Skeletal muscle cell (primary cell): ENCODE results near the gene TSHR.
"Not testable (repeated sequence)": the region's sequence is repeated elsewhere in the genome, so short reads cannot be mapped to it uniquely, and the experiment has no call there.

ENCODE experiments used
- DNase-seq: peaks from one replicate; pipeline ENCODE4 v3.0.0-alpha.2; 2010; ENCODE audit warnings: low read depth
- H3K4me3 ChIP-seq: 2 replicates; pipeline ENCODE4 v1.5.1; 2011; ENCODE audit warnings: low read depth, mild to moderate bottlenecking, control low read depth, low read length, moderate library complexity

The TSHR gene

DNA sequence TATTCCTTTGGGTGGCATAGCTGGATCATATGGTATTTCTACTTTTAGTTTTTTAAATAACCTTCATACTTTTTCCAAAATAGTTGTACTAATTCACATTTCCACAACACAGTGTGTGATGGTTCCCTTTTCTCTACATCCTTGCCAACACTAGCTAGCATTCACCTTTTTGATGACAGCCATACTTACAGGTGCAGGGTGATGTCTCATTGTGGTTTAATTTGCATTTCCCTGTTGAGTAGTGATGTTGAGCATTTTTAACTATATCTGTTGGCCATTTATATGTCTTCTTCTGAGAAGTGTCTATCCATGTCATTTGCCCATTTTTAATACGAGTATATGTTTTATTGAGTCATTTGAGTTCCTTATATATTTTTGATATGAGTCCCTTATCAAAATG lies 96.1 kb downstream of the TSHR start:
- no peak overlapping the region for H3K4me3 ChIP-seq
- DNase-seq: no peak

- not testable (repeated sequence) for H3K4me3 ChIP-seq, DNase-seq
Observed at GRCh38 chr14:81054057-81054456, 98.6 kb downstream of the TSHR start.

GRCh38 chr14:81055971-81056370 lies 100.5 kb downstream of the TSHR start:
- H3K4me3 ChIP-seq: no peak overlapping the region
- DNase-seq: no peak

DNA sequence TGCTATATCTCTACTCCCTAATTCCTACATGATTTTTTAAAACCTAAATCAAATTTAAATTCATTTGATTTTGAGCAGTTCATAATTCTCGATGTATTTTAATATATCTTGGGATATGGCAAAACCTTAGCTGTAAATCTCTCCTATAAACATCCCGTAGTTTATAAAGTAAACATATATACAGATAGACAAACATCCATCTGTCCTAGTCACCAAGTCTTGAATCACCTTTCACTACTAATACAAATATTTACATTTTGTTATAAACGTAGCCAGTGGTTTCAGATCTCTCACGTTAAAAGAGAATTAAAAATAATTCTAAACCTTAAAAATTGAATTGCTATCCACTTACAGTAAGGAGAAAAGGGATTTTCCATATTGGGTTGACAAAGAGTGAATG lies 107.0 kb downstream of the TSHR start:
- DNase-seq: no peak
- no peak overlapping the region for H3K4me3 ChIP-seq

GRCh38 chr14:81062816-81063215 lies 107.4 kb downstream of the TSHR start:
- H3K4me3 ChIP-seq: no peak overlapping the region
- no peak for DNase-seq

- no peak for DNase-seq
- H3K4me3 ChIP-seq: no peak overlapping the region
Observed at GRCh38 chr14:81066672-81067071, 111.3 kb downstream of the TSHR start.

GRCh38 chr14:81067156-81067555 lies 111.7 kb downstream of the TSHR start:
- H3K4me3 ChIP-seq: no peak overlapping the region
- DNase-seq: no peak

- H3K4me3 ChIP-seq: no peak overlapping the region
- no peak for DNase-seq
Observed at GRCh38 chr14:81068176-81068782, 112.9 kb downstream of the TSHR start.

DNA sequence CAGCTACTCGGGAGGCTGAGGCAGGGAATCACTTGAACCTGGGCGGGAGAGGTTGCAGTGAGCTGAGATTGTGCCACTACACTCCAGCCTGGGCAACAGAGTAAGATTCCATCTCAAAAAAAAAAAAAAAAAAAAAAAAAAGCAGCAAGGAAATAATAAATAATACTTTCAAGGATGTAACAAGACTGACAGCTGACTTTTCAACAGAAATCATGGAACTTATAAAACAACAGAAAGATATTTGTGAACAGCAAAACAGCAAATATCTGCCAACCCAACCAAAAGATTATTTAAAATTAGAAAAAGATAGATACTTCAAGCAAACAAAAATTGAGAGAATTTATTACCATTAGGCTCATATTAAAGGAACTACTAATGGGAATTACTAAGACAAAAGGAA lies 115.1 kb downstream of the TSHR start:
- no peak for DNase-seq
- H3K4me3 ChIP-seq: no peak overlapping the region

GRCh38 chr14:81085596-81085995 lies 130.2 kb downstream of the TSHR start:
- no peak for DNase-seq

GRCh38 chr14:81087230-81087629 lies 131.8 kb downstream of the TSHR start:
- H3K4me3 ChIP-seq: no peak overlapping the region
- no peak for DNase-seq

More at GRCh38 chr14:81085596-81085995, 130.2 kb downstream of the TSHR start:
- H3K4me3 ChIP-seq: no peak overlapping the region

GRCh38 chr14:81091139-81091538 lies 135.7 kb downstream of the TSHR start:
- DNase-seq: no peak

DNA sequence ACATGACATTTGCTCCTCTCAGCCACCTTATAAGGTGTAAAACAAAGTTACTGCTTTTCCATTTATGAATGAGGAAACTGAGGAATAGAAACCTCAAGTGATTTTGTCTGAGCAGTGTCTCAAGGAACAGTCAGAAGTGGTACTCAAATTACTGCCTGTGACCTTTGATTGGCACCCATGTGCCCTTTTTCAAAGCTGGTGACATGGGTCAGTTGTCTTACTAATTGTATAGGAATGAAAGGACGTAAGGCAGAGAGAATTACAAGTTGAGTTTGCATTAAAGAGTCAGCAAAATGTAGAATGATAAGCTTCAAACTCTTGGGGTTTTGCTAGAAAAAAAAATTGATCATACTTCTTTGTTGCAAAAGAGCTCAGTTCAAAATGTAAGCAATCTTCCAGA lies 136.2 kb downstream of the TSHR start:
- no peak for DNase-seq
- H3K4me3 ChIP-seq: no peak overlapping the region

More at GRCh38 chr14:81091139-81091538, 135.7 kb downstream of the TSHR start:
- H3K4me3 ChIP-seq: no peak overlapping the region

DNA sequence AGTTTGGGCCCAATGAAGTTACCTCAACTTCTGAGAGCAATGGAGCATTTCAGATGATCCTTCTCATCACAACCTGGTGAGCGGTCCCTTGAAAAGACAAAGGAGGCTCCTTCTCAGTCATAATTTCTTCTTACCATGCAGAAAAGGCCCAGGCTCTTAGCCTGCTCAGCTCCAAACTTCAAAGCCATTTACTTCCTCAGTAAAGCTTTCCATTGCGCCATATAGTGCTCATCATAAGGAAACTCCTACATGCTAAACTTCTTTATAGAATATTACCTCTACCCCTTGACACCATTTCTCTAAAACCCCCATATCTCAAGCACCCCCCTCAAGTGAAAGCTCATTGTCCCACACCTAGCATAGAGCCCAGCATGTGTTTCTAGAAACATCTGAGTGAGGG lies 138.2 kb downstream of the TSHR start:
- H3K4me3 ChIP-seq: no peak overlapping the region
- no peak for DNase-seq

DNA sequence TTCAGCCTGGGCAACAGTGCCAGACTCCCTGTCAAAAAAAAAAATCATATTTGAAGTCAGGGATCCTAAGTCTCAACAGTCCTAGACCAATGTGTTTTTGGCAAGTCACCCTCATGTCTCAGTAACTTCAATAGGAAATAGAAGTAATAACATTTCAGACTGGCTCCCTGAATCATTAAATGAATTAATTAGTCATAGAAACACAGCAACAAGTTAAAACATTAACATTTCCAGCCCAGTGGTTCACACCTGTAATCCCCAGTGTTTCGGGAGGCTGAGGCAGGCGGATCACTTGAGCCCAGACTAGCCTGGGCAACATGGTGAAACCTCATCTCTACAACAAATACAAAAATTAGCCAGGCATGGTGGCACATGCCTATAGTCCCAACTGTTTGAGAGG lies 140.1 kb downstream of the TSHR start:
- DNase-seq: no peak
- no peak overlapping the region for H3K4me3 ChIP-seq

DNA sequence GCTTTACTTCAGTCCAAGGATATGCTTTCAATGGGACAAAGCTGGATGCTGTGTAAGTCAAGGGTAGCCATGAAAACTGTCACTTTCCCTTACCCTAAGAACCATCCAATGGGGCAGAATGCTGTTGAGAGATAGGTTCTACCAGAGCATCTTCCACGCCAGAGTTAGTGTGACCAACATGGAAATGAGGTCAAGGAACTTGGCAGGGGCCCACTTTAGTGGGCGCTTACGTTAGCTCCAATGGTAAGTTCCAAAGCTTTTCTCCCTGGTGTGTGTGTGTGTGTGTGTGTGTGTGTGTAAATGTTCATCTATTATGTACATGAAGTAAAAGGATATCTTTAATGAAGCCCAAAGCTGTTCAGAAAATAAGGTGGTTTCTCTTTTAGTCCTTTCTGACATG lies 141.2 kb downstream of the TSHR start:
- no peak for DNase-seq
- H3K4me3 ChIP-seq: no peak overlapping the region

DNA sequence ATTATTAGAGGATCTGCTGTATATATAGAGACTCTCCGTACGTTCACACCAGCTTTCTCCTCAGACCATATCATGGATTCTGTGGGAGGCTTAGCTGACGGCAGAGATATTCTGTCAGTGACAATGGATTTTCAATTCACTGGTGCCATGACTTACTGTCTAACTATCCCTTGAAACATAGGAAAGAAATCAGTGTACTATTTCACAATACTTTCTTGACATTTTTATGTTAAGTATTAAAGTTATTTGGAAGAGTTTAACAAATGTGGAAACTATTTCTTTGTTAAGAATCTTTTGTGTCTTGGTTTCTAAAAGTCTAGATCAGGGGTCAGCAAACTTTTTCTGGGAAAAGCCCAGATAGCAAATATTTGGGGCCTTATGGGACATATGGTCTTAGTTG lies 146.8 kb downstream of the TSHR start:
- no peak overlapping the region for H3K4me3 ChIP-seq
- no peak for DNase-seq

DNA sequence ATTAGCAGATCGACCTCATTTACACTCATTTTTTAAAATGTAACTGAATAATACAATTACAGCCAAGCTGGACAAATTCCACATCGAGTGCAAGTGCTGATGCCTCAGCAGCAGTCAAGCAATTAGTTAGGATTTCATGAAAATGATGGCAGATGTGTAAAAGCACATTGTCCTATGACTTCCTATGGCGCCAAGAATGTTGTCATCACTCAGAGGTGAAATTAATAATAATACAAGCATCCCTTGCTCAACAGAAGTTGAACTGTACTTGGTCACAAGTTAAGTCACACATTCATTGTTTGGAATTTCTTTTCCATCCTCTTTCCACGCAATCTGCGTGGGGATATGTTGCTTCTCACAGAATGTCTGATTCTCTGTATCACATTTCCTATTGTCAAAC lies 148.0 kb downstream of the TSHR start:
- no peak for DNase-seq
- H3K4me3 ChIP-seq: no peak overlapping the region

DNA sequence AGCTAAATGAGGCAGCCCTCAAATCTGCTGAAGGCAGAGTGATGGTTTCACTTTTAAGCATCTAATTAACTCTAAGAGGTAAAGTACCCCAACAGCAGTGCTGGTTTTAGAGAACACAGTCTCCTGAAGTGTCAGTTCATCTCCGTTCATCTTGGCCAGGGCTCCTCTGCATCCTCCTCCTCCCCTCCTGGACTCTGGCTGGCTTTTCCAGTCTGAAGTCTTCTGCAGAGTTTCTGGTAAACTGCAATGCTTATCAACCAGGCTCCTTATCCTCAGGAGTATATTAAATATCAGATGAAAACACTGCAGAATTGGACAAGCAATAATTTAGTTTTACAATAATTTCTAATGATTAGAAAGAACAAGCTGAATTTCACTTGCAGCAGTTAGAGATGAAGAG lies 150.0 kb downstream of the TSHR start:
- H3K4me3 ChIP-seq: no peak overlapping the region
- no peak for DNase-seq

GRCh38 chr14:81105961-81106360 lies 150.5 kb downstream of the TSHR start:
- no peak for DNase-seq
- no peak overlapping the region for H3K4me3 ChIP-seq

- no peak overlapping the region for H3K4me3 ChIP-seq
- no peak for DNase-seq
Observed at GRCh38 chr14:81110186-81110585, 154.8 kb downstream of the TSHR start.

GRCh38 chr14:81113176-81113575 lies 157.8 kb downstream of the TSHR start:
- DNase-seq: no peak
- no peak overlapping the region for H3K4me3 ChIP-seq
